HG02623 (cell line): ENCODE results near the gene FBL.
"Not testable (repeated sequence)": the region's sequence is repeated elsewhere in the genome, so short reads cannot be mapped to it uniquely, and the experiment has no call there.

Experiments
- ATAC-seq: cut with Tn5 transposase; IDR thresholded peaks from one replicate; pipeline ENCODE4 v1.9.1; 2021; ENCODE audit warnings: moderate library complexity; ENCODE audit not compliant: unreplicated experiment

Gene FBL

DNA sequence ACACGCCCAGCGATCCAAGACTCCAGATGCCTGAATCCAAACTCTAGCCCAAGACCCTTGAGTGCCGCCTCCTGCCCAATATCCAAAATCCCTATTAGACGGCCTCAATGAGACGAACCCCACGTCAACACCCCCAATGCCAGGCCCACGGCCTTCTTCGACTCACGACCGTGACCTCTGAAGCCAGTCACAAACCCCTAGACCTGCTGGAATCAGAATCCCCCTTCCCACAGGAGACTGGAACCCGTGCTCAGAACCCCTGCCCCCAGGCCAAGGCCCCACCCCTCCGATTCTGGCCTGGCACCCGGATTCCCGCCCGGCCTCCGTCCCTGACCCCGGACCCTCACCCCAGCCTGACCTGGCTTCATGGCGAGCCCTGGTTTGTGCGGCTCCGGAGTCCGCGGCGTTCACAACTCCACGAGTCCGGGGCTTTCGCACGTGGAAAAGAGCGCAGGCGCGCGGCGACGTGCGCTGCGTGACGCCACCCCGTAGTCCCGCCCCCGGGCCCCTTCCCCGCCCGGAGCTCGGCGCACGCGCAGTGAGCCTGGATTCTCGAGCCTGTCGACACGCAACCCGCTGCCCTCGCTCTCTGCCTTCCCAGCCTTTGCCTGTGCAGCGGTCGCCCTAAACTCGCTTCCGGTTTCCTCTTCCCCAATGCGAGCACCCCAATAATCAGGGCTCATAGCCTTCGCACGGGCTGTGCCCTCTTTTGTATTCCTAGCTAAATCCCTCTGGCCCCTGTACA lies at the start of gene FBL:
Gene FBL (minus strand): TSS at position 447 of the 745 bp plus-strand sequence. CDS start 79 bp downstream, at position 368.
- ATAC-seq, result peak; percentile 70

DNA sequence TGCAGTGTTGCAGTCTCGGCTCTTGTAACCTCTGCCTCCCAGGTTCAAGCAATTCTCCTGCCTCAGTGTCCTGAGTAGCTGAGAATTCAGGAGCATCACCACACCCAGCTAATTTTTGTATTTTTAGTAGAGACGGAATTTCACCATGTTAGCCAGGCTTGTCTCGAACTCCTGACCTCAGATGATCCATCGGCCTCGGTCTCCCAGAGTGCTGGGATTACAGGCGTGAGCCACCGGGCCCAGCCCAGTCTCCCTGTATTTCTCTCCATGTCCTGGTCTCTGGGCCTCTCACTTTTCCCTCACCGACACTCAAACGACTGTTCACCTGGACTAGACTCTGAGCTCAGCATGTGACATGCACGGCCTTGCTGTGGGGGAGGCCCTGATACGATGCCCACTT lies 48.9 kb upstream of the FBL start:
- not testable (repeated sequence) for ATAC-seq

DNA sequence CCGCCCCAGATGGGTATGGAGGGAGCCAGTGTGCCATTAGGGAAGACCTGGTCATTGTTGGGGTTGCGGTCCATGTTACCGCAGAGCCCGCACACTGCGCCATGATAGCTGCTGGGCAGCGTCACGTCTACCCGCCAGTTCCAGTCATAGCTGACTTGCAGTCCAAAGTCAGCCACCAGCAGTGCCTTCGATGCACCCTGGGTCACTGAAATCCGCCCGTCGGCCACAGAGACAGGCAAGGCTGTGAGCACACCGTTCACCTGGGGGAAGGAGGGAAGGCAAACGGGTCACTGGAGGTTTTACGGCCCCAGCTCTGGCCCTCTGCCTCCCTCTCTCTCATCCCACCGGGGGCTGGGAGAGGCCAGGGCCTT lies 48.0 kb upstream of the FBL start:
- not testable (repeated sequence) for ATAC-seq

DNA sequence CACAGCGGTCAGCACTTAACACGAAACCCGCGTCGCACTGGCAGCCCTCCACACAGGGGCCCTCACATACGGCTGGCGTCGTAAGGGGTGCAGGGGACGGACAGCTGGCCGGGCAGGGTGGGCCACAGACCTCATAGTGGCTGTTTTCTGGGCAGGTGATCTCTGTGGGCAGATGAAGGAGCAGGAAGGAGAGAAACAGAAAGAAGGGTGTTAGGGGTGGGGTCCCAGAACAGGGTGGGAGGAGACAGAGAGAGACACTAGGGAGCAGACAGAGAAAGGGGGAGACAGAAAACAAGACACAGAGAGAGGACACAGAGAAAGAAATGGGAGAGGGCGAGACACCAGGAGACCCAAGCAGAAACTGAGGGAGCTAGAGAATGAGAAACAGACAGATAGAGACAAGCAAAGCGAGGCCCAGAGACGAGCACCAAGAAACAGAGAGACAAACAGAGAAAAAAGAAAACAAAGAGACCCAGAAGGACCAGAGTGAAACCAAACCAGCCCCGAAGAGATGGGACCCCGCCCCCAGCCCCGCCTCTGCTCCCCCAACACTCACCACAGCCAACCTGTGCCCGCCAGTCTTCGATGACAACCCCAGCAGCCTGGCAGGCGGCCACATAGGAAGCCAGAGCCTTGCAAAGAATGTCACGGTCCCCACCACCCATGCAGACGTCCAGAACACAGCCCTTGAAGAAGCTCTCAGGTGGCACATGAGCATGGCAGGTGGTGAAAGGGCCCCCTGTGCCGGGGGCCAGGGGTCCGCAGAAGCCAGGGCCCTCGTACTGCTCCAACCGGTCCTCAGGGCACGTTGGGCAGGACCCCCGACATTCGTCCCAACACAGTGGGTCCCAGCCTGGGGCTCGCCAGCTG lies 47.4 kb upstream of the FBL start:
- not testable (repeated sequence) for ATAC-seq

DNA sequence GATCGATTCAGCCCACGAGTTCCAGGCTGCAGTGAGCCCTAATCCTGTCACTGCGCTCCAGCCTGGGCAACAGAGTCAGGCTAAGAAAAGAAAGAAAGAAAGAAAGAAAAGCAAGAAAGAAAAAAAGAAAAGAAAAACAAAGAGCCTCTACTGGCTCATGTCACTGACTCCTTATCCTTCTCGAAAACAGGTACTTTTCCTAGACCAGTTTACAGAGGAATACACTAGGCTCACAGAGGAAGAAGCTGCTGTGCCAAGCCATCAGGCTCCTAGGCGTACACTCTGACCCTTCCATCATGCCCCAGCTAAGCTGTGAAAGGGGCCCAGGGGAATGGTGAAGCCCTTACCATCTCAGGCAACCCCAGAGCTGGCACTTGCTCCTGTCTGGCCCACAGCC lies 46.3 kb upstream of the FBL start:
- not testable (repeated sequence) for ATAC-seq

DNA sequence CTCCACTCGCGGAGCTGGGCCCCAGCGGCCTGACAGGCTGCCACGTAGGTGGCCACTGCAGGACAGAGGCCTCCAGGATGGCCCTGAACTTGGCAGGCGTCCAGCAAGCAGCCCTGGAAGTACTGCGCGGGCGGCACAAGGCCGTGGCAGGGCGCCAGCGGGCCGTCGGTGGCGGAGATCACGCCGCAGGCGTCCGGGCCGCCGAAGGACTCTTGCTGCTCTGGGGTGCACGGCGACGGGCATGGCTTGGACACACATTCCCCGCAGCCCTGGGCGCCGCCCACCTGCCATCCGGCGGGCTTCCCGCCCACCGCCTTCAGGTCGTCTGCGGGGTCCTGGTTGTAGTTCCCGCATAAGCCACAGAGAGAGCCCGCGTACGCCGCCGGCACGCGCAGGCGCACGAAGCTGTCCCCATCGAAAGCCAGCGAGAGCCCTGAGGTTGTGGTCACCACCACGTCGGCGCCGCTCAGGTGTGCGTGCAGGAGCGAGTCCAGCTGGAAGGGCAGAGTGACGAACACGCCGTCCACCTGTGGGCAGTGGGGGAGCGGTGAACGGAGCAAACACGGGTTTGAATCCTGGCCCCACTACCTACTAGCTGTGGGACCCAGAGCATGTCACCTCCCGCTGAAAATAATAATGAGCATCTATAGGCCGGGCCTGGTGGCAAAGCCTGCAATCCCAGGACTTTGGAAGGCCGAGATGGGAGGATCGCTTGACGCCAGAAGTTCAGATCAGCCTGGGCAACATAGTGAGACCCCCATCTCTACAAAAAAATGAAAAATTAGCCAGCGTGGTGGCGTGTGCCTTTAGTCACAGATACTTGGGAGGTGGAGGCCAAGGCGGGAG lies 45.7 kb upstream of the FBL start:
- not testable (repeated sequence) for ATAC-seq

DNA sequence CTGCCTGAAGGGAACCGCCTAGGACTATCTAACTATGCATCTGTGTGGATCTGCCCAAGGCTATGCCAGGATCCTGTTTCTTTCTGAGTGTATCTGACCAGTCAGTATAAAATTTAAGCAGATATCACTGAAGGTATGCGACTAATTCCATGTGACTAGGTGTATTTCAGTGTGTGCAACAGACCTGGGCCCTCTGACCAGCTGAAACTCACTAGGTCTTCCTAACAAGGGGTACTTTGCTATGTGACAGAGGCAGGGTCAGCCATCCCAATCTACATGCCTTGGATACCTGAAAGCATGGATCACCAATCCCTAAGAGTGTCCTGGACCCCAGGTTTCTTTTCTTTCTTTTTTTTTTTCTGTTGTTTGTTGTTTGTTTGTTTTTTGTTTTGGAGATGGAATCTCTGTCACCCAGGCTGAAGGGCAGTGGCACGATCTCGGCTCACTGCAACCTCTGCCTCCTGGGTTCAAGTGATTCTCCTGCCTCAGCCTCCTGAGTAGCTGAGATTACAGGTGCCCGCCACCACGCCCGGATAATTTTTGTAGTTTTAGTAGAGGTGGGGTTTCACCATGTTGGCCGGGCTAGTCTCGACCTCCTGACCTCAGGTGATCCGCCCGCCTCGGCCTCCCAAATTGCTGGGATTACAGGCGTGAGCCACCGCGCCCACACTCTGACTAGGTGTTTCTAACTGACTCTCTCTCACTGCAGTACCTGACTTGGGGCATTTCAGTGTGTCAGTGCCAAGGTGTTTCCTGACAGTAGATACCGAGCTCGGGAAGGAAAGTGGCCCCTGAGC lies 44.8 kb upstream of the FBL start:
- no peak for ATAC-seq

DNA sequence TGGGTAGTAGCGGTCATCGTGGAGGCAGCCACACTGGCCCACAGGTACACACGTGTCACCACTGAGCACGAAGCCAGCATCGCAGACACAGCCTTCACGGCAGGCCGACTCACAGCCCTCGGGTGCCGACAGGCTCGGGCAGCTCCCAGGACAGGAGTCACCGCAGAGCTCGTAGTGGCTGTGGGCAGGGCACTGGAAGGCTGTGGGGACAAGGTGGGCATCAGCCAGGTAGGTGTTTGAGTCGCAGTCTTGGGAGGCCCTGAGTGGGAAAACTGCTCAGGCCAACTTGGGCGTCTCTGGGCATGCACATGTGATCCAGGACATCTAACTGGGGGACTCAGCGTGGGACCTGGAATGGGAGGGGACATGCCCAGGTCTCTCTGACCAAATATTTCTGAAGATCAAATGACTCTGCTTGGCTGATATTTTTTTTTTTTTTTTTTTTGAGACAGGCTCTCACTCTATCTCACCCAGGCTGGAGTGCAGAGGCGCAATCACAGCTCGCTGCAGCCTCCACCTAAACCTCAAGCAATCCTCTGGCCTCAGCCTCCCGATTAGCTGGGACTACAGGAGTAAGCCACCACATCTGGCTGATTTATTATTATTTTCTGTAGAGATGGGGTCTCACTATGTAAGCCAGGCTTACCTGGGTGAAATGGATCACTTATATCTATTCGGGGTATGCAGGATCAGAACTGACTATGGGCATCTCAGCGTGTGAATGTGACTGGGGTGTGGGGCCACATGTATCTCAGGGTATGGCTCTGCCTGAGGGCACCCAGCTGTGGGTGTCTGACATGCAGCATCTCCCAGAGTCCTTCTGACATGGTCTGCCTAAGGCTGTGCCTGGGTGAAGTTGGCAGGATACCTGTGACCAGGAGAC lies 43.9 kb upstream of the FBL start:
- not testable (repeated sequence) for ATAC-seq

DNA sequence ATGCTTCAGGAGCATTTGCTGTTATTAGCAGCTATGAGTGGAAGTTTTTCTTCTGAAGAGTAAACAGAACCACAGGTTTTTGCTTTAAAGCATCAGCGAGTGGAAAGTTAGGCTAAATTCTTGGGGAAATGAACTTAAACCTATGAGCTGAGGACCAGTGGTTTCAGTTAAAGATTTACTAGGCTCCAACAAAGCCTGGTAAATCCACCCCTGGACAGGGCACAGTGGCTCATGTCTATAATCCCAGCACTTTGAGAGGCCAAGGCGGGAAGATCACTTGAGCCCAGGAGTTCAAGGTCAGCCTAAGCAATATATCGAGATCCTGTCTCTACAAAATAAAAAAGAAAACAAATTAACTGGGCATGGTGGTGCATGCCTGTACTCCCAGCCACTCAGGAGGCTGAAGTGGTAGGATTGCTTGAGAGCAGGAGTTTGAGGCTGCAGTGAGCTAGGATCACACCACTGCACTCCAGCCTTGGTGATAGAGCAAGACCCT lies 41.3 kb upstream of the FBL start:
- ATAC-seq, result not testable (repeated sequence)

DNA sequence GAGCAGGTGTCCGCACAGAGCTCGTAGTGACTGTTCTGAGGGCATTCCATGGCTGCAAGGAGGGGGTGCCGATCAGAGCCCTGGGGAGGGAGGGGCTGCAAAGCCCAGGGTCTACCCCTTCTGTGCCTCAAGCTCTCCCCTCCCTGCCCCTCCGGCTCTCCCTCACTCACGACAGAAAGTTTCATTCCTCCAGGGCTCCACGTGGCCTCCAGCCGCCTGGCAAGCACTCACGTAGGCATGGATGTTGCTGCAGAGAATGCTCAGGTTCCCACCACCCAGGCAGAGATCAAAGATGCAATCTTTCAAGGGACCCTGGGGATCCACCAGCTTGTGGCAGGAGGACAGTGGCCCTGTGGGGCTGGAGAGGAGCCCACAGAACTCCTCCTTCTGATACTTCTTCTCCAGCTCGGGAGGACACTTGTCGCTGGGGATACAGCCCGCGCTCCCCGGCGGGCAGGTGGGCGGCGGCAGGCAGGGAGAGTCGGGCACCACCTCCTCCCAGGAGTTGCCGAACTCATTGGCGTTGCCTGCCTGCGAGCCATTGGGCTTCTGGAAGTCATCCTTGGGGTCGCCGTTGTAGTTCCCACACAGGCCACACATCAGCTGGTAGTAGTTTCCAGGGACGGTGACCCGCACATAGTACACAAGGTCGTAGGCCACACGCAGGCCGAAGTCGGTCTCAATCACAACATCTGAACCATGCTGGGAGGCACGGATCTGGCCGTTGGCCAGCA lies 39.8 kb upstream of the FBL start:
- ATAC-seq, result not testable (repeated sequence)

DNA sequence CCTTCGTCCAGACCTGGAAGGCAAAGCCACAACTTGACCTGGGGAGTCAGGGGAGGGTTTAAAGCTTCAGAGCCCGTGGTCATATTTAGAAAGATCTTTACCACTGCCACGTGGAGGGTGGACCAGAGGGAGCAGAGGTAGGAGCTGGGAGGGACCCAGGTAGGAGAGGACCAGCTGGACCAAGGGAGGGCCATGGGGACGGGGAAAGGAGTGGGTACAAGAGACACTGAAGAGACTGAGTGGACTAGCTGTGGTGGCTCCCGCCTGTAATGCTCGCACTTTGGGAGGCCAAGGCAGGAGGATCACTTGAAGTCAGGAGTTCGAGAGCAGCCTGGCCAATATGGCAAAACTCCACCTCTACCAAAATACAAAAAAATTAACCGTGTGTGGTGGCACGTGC lies 38.5 kb upstream of the FBL start:
- not testable (repeated sequence) for ATAC-seq

DNA sequence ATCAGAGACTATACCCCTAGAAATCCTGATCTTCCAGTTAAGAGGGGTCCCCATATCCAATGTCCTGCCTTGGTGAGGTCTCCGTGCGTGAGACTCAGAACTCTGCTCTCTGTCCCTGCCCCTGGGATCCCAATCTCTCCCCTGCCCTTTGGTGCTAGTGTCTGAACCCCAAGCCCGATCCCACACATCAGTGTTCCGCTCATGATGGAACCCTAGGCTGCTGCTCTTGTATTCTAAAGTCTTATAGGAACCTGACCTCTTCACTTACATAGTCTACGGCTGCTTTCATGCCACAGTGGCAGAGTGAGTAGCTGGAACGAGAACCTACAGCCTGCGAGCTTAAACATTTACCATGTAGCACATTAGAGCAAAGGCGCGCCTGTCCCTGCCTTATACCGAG lies 36.5 kb upstream of the FBL start:
- ATAC-seq, result not testable (repeated sequence)

DNA sequence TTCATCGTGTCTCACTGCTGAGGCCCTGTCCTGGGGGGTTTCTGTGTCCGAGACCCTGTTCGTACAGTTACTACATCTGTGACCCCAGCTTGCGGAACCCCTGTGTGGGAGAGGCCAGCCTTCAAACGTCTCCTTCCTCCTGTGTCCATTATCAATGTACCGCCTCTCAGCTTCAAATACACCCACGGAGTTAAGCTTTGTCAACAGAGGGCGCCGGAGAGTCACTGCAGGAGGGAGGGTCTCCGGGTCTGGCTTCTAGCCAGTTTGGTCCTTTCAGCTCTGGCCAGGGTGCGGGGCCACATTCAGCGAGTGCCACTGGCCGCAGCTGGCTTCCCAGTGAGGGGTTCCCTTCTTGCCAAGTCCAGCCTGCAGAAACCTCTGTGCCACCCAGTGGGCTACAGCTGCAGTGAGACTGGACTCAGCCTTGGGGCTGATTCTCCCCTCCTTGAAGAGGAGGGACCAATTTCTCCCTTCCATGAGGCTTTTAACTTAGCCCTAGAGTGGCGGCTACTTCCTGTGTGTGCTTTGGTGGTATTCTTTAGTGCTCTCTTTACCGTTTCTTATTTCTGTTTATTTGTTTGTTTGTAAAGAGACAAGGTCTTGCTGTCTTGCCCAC lies 35.4 kb upstream of the FBL start:
- ATAC-seq, result not testable (repeated sequence)

DNA sequence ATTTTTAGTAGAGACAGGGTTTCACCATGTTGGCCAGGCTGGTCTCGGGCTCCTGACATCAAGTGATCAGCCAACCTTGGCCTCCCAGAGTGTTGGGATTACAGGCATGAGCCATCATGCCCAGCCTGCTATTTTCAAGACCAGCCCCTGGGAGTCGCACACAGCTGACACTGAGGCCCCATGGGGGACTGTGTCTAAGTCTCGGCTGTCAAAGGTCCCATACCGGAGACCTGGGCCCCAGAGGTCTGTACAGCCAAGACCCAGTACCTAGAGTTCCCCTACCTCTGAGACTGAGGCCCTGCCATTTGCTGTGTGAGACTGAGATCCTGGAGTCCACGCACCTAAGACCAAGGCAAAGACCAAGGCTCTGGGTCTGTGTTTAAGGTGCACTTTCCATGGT lies 34.1 kb upstream of the FBL start:
- not testable (repeated sequence) for ATAC-seq

DNA sequence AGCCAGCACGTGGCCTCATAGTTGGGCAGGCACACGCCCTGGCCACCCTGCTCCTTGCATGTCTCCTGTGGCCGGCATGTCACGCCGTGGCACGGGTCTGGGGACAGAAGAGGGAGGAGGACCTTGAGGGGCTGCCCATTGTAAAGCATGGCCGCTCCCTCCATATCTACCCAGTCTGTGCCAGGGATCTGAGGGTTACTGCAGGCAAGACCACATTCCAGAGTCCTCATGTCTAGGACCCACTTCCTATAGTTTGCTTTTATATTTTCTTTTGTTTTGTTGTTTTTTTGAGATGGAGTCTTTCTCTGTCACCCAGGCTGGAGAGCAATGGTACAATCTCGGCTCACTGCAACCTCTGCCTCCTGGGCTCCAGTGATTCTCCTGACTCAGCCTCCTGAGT lies 33.6 kb upstream of the FBL start:
- ATAC-seq, result not testable (repeated sequence)

DNA sequence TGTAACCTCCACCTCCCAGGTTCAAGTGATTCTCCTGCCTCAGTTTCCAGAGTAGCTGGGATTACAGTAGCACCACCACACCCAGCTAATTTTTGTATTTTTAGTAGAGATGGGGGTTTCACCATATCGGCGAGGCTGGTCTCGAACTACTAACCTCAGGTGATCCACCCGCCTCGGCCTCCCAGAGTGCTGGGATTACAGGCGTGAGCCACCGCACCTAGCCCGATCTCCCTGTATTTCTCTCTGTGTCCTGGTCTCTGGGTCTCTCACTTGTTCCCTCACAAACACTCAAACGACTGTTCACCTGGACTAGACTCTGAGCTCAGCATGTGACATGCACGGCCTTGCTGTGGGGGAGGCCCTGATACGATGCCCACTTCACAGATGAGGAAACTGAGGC lies 32.7 kb upstream of the FBL start:
- ATAC-seq, result not testable (repeated sequence)

DNA sequence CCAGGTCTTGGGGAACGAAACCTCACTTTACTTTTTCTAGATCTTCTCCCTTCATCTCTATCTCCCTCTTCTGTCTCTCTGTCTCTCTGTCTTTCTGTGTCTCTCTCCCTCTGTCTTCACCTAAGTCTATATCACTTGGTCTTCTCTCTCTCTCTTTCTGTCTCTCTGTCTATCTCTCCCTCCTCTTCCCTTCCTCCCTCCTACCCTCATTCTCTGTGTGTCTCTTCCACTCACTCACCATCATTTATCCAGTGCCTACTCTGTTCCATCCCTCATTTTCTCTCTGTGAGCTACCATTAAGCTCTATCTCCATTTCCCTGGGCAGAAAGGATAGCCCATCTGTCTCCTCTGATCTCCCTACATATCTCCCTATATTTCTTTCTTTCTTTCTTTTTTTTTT lies 32.2 kb upstream of the FBL start:
- no peak for ATAC-seq

DNA sequence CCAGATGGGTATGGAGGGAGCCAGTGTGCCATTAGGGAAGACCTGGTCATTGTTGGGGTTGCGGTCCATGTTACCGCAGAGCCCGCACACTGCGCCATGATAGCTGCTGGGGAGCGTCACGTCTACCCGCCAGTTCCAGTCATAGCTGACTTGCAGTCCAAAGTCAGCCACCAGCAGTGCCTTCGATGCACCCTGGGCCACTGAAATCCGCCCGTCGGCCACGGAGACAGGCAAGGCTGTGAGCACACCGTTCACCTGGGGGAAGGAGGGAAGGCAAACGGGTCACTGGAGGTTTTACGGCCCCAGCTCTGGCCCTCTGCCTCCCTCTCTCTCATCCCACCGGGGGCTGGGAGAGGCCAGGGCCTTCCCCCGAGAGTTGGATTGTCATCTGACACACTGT lies 31.8 kb upstream of the FBL start:
- not testable (repeated sequence) for ATAC-seq
